GM18873 (cell line): Measurements from ENCODE around the gene IGFL2.
"Not testable (repeated sequence)": the region's sequence is repeated elsewhere in the genome, so short reads cannot be mapped to it uniquely, and the experiment has no call there.

Source experiments
- ATAC-seq: cut with Tn5 transposase; IDR thresholded peaks from one replicate; pipeline ENCODE4 v1.9.1; 2021; ENCODE audit warnings: mild to moderate bottlenecking, moderate library complexity, moderate number of reproducible peaks; ENCODE audit not compliant: unreplicated experiment, low FRiP score

Gene IGFL2

GRCh38 chr19:46147791-46148288 is at the start of gene IGFL2:
IGFL2 (plus strand) TSS chr19:46148238; CDS start chr19:46148279, 41 bp downstream.
- no peak for ATAC-seq

GRCh38 chr19:46100344-46100743 is 47.7 kb upstream of the IGFL2 start:
- no peak for ATAC-seq

GRCh38 chr19:46101293-46101692 is 46.7 kb upstream of the IGFL2 start:
- ATAC-seq = no peak

DNA sequence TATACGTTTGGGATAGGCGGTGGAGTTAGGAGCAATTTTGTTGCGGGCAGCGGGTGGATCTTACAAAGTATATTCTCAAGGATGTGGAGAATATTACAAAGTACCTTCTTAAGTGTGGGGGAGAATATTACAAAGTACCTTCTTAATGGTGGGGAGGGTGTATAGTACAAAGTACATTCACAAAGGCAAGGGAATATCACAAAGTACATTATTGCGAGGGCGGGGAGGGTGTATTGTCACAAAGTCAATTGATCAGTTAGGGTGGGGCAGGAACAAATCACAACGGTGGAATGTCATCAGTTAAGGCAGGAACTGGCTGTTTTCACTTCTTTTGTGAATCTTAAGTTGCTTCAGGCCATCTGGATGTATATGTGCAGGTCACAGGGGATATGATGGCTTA is 45.7 kb upstream of the IGFL2 start:
- not testable (repeated sequence) for ATAC-seq

DNA sequence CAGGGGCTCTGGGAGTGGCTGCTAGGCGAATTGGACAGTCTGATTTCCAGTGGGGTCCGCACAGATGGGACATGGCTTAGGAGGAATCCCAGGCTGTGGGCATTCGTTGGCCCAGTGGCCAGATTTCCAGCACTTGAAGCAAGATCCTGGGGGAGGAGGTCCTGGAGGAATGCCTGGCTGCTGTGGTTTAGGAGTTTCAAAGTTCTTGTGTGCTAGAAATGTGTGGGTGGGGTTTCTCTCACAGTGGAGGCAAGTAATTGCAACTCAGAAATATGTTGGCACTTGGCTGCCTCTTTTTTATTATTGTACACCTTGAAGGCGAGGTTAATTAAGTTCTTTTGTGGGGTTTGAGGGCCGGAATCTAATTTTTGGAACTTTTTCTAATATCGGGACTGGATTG is 40.7 kb upstream of the IGFL2 start:
- ATAC-seq = no peak

DNA sequence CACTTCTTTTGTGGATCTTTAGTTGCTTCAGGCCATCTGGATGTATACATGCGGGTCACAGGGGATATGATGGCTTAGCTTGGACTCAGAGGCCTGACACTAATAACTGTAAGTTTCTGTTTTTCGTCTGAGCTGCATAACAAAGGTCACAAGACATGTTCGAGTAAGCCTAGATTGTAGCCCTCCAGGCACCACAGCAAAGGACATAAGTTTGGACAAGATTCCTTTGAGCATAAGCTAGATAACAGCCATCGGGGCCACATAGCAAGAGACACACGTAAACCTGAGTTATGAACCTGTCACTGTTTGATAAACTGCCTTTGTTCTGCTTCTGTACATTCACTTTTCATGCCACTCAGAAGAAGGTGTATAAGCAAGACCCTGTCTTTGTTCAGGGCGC is 38.2 kb upstream of the IGFL2 start:
- no peak for ATAC-seq

- ATAC-seq = no peak
These were observed 36.7 kb upstream of the IGFL2 start for GRCh38 chr19:46111376-46111775.

DNA sequence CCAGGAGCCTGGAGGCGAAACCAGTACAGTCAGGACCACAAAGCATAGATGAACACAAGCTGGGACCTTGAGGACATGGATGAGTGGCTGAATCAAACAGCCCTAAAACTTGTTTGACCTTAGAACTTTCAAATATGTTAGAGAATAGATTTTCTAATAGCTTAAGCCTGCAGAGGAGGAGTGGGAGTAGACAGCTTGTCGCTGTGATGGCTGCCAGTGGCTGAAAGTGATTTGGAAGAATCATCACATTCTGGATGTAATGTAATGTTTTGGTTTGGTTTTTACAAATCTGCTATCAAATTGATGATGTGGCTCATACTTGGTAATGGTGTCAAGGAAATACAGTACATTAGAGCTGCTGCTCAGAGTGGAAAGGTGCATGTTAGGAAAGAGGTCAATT is 35.5 kb upstream of the IGFL2 start:
- ATAC-seq = no peak

DNA sequence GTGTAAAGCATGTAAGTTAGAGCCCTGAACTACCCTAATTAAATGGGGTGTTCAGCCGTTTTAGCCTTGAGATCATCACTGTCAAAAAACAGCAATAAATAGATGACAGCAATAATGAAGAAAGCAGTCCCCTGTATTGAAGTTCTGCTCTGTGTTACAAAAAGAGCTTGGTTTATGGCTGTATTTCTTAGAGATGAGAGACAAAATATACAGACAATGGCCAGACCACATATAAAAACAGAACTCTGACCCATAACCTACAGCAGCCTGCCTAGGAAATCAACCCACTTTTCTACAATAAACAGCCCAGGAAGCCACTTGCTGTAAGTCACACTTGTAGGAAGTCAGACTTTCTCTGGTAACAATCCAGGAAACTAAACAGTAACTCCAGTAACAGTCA is 34.3 kb upstream of the IGFL2 start:
- no peak for ATAC-seq

- no peak for ATAC-seq
These were observed 32.5 kb upstream of the IGFL2 start for GRCh38 chr19:46115396-46116106.

DNA sequence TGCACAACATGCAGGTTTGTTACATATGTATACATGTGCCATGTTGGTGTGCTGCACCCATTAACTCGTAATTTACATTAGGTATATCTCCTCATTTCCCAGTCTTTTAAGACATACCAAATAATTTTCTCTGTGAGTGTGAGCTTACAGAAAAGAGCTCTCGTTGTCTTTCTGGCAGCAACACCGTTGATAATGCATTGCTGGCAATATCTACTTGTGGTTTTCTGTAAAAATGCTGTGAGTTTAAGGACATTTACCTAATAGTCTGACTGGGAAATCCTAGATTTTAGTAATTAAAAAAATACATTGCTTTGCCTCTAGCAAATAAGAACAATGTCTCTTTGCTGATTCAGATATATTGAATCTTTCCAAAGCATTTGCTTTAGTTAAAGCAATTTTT is 31.9 kb upstream of the IGFL2 start:
- ATAC-seq = no peak

- no peak for ATAC-seq
These were observed 29.9 kb upstream of the IGFL2 start for GRCh38 chr19:46118136-46118535.

GRCh38 chr19:46124638-46125115 is 23.4 kb upstream of the IGFL2 start, which contains the start of gene IGFL3:
IGFL3 (minus strand) TSS chr19:46124688; CDS start chr19:46124649, 39 bp downstream.
- no peak for ATAC-seq

DNA sequence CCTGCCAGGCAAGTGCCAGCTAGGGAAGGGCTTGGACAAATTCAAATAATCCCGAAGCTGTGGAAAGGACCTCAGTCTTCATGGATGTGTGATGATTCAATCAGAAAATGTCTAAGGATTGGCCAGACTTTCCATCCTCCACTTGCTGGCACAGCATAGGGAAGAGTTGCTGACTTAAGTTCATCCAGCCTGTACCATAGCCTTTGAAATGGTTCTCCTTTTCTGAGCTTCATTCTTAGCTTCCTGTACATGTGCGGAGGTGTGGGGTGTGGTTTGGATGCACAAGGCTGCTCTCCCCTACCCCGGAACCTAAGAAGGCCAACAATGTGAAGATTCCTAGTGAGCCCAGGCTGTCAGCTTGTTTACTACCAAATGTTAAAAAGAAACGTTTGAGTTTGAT is 22.6 kb upstream of the IGFL2 start:
- no peak for ATAC-seq

DNA sequence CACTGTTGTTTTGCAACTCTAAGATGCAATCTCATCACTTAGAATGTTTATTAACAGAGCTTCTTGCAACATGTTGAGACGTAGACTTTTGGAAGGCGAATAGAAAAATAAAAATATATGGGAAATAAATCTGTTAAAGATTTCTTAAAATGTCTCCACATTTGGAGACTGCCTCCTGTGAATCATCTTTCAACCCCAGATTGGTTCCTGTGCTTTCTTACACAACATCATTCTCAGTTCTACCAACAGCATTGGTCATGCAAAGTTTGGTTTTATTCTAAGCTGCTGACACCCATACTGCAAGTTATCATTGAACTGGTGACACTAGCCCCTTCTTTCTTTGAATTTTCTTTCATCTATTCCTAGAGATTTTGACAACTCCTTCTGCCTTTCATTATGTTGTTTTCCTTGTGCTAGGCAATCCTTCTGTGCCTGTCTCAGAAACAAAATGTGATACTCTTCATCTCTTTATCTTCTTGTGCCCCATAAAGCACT is 21.9 kb upstream of the IGFL2 start:
- no peak for ATAC-seq

- ATAC-seq = no peak
These were observed 16.4 kb upstream of the IGFL2 start for GRCh38 chr19:46131485-46132143.

DNA sequence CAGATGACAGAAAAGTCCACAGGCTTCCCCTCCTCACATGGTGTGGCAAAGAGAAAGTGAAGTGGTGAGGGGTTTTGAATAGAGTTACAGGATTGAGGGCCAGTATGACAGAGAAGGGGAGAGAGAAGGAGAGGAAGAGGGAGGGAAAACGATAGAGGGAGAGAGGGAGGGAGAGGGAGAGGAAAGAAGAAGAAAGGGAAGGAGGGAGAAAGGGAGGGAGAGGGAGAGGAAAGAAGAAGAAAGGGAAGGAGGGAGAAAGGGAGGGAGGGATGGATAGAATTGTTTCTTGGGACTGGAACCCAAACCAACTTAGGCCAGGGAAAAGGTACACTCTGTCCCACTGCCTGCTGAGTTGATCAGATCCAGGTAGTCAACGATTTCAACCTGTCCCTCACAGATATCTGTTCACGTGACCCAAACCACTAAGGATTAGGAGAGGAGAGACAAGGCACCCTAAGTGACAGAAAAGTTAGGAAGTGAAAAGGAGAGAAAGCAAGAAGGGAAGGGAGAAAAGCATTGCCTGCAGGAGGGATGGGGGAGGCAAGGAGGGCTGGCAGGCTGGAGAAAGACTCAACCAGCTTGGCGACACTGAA is 15.4 kb upstream of the IGFL2 start:
- no peak for ATAC-seq

- ATAC-seq = no peak
These were observed 14.9 kb upstream of the IGFL2 start for GRCh38 chr19:46133101-46133627.

- no peak for ATAC-seq
These were observed 14.2 kb upstream of the IGFL2 start for GRCh38 chr19:46133777-46134241.

- no peak for ATAC-seq
These were observed 13.5 kb upstream of the IGFL2 start for GRCh38 chr19:46134527-46134926.
